GM19240 (cell line): ENCODE results near the gene CHN1.

ENCODE experiments used
- DNase-seq: peaks from one replicate; pipeline ENCODE4 v3.0.0; 2011; ENCODE audit warnings: low spot score; ENCODE audit not compliant: insufficient read length

Gene CHN1

GRCh38 chr2:174972924-174973323 is 32.3 kb downstream of the CHN1 start:
- no peak for DNase-seq

DNA sequence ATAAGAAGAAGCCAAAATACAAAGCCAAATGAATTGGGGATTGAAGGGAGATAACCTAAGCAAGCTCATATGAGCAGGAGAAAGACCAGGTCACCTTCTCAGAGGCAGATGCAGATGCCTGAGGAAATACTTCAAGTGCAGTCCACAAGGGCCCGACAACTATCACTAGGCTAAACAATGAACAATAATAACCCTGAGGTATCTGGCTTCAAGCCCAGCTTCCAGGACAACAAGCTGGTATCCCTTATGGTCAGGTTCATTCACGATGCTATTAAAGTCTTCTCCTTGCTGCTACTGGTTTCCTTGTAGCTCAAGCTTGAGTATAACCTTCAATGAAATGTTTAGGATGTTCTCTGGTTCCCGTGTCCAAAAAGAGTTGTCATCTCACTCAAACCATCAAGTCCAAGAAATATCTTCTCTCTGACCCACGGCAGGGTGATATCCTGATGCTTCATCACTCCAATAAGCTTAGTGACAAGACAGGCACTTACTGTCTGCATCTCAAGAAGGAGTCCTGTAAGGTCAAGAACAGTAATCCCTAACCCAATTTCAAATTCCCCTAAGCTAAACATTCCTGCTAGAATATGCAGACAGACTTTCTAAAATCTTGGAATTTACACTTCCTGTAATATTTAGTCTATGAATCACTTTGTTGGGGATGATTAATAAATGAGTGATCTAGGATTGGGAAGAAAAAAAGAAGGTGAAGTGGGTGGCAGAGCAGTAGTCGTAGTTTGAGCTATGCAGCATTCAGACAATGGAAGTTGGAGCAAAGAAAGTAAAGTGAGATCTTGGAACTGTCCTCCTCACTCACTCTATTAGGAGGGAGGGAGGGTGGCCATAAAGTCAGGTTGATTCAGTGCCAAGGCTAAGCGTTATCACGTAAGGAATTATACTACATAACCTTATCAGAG is 33.1 kb downstream of the CHN1 start:
- no peak for DNase-seq

GRCh38 chr2:174970092-174970491 is 35.1 kb downstream of the CHN1 start:
- no peak for DNase-seq

DNA sequence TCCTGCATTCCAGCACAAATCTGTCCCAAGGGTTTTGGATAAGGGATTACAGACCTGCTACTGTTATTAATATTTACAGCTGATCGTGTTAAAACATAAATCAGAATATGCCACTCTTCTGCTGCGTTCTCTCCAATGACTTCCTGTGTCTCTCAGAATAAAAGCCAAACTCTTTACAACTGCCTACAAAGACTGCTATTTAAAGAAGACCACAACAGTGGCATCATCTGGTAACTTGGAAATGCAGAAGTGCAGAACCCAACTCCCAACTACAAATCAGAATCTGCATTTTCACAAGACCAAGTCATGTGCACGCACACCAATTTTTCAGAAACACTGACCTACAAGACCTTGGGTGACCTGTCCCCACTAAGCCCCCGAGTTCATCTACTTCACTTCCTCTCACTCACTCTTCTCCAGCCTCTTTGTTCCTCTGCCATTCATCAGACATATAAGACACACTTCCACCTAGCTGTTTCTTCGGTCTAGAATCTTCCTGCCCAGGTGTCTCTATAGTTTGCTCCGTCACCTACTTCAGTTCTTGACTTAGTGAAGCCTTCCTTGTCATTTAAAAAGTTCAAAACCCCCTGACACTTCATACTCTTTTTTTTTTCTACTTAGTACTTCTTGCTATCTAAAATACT is 36.0 kb downstream of the CHN1 start:
- DNase-seq, result no peak

DNA sequence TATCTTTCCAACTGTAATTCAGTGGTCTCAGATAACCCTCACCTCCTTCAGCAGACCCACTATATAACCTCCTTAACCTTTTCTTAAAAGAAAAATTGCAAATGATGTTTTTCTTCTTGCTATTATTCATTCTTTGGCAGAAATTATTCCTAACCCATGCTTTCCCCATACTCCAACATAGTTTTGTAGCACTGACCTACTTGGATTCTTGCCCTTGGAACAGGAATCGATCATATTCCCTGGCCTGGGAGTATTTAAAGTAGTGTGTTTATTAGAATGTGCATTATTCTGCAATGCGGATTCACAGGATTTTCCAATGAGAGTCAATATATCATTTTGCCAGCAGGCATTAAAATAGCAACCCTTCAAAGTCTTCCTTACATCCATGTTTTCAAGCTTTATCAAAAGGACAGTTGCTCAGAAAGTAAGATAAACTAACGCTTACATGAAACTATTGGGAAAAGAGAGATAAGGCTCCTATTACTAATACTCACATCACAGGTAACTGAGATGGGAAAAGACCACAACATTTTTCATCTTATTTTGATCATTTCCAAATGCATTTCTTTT is 37.4 kb downstream of the CHN1 start:
- DNase-seq, result no peak

DNA sequence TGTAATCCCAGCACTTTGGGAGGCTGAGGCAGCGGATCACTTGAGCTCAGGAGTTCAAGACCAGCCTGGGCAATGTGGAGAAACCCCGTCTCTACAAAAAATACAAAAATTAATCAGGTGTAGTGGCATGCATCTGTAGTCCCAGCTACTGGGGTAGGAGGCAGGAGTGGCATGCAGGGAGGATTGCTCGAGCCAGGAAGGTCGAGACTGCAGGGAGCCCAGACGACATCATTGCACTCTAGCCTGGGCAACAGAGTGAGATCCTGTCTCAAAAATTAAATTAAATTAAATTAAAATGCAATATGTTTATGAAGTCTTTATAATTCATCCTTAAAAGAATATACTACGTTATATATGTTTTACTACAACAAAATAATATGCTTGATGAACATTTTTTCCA is 38.1 kb downstream of the CHN1 start:
- DNase-seq, result no peak

DNA sequence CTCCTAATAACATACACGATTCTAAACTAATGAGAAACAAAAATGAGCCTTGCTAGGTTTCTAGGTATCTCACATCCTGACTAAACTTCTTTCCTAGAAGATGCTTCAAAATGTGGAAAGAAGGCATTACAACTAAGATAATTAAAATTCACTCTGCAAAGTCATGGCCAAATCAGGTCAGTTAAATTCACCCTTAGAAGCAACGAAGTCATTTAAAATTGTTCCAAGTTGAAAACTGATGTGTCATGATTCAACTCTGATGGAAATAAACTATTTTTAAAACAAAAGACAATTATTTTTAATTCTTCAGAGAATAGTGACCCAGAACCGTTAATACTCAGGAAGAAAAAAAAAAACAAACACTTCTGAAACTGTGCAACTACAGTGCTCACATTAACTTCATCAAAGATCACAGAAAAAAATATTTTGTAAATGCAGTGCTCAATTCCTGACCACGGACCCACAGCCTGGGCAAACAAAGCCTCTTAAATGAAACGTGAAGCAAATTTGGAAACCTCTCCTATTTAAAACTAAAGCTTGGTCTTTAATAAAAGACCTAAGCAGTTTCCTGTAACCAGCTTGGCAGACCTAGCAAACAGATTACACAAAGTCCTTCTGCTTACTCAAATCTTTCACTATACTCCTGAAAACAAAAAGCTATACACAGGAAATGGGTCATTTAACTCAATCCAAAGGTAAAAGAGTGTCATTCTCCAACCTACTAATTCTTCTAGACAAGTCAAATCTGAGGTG is 39.0 kb downstream of the CHN1 start:
- DNase-seq, result no peak

DNA sequence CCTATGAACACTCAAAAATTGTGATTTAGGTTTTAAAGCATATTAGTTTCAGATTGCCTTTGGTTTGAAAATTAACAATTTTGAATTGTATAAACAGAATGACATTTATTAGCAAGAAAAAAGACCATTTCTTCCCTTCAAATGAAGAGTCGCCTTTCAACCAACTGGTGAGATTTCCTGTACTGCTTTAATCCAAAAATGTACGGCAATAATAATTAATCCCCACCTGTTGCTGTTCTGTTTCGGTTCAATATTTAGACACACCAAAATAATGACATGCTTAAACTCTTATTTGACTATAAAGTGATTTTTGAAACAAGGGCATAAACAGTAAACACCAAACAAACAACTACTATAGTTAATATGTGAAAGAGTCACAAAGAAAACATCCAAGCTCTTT is 39.6 kb downstream of the CHN1 start:
- DNase-seq, result no peak

DNA sequence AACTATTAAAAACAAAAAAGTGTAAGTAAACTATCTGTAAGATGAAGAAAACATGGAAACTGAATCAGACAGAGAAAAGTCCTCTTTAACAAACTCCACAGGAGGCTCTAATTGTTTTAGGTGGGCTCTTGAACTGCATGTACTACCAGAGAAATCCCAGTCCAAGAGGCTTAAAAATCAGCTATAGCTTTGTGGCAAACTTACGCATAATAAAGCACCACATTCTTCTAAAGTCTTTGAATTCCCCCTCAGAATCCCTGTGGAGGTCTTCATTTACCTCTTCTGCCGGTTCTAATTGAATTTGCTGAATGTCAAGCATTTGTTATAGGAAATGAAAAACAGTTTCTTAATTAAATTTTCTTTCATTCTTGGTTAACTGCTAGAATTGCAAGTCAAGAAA is 40.8 kb downstream of the CHN1 start:
- no peak for DNase-seq

DNA sequence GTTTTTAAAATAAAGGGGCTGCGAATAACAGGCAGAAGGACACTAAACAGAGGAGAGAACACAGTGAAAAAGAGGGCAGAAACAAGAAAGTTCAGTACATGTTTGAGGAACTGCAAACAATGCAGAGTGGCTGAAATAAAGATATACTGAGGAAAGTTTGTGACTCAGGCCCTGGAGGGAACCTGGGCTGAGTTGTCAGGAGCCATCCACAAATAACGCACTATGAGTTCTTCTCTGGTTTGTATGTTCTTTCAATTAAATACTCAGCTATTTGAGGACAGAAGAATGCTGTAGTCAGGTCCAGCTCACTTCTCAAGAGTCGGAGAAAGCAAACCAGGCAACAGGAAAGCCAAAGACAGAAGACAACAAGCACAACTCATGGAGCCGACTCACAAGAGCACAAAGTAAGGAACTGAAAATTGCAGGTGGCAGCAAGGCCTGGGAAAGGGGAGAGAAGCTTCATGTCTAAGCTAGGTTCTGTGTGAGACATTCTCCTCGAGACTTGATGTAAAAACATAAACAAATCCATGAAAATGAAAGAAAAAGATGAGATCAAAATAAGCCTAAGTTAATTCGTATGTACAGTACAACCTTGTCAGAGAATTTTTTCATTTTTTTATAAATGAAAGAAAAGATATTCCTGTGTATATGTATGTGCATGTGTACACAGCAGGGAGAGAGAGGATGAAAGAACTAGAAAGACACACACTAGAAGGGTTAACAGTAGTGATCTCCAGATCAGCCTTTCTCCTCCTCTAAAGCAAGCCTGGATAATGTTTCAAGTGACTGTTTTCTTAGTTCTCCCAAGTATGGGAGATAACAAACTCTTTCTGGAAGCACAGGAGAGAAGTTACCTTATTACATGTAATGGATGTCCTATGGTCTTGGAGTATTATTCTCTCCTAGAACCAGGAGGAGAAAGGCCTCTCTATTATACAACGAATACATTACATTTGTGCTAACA is 41.5 kb downstream of the CHN1 start:
- no peak for DNase-seq

DNA sequence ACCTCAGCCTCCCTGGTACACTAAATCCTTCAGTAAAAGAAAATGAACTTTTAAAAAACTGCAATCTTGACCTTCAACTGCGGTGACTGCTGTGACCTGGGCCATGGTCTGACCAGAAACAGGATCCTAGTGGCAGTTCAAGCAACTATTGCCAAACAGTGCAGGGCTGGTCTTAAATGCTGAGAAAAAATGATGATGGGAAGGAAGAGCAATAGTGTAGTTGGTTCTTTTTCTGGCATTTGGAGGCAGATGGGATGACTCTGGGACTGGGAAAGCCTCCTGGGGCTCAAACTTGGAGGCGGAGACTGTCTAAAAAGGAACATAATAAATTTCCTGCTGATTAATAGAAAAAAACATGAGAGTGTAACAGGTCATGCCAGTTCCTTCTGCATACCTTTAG is 45.4 kb downstream of the CHN1 start:
- no peak for DNase-seq

DNA sequence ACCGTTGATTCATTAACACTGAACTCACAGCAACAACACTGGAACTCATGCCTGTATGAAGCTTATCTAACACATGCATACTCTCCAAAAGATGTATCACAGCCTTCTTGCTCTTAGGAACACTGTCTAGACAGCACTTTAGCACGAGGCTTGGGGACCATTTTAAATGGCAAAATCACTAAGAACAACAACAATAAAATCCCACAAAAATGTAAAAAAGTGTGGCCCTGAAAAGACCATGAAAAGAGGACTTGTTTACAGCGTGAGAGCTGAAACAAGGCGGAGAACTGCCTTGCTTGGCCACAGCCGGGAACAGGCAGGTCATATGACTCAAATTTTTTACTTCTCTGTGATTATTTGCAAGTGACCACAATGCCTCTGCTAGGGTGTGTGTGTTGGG is 48.1 kb downstream of the CHN1 start:
- no peak for DNase-seq

DNA sequence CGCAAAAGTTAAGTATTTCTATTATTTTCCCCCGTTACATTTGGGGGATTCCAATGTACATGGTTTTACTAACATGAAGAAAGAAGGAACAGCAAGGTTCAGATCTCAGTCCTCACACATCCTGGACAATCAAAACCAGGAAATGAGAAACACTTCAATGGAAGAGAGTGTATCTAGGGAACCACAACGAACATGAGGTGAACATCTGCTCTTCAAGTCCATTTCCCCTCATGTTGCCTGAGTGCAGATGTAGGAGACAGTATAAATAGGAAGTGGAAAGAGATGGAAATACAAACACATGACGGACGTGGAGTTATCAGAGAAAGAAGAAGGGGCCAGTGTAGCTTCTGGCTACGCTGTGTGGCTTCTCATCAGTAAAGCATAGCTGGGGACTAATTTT is 52.6 kb downstream of the CHN1 start:
- no peak for DNase-seq

DNA sequence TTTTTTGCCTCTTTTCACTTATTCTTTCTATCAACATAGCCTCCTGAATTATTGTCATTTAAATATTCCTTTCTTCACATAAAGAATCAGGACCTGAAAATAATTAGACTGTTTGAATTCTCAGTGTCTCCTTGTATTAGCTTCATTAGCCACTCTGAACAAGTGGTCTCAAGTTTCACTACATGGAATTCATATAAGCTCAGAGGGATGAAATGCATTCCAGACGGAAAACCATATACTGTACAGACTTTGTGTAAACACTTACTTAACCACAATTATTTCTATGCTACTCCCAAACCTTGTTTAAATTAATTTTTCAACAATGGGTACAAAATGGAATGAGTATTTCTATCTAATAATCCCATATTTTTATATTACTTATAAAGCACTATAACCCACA is 53.4 kb downstream of the CHN1 start:
- DNase-seq, result no peak

- no peak for DNase-seq
These were observed 55.0 kb downstream of the CHN1 start for GRCh38 chr2:174949988-174950687.

DNA sequence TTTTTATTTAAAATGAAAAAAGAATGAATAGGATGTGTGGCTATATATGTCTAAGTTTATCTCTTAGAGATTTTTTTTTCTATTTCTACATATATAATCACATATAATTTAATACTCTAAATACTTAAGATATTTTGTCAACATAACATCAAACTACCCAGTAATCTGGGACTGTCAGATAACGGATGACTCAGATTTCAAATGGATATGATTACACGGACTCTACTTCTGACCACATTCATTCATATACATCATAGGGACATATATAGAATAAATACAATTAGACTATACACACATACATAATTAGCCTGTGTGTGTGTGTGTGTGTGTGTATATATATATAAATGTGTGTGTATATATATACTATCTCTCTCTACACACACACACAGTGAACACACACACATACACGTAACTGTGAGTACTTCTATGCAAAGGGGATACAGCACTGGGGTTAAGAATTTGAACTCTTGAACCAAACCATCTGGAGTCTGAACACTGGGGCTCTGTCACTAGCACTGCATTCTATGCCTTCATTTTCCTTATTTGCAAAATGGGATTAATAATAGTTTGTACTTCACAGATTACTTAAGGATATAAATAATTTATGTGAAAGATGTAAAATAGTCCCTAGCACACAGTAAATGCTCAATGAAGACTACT is 59.5 kb downstream of the CHN1 start:
- no peak for DNase-seq

GRCh38 chr2:174939046-174939445 is 66.1 kb downstream of the CHN1 start:
- DNase-seq, result no peak

DNA sequence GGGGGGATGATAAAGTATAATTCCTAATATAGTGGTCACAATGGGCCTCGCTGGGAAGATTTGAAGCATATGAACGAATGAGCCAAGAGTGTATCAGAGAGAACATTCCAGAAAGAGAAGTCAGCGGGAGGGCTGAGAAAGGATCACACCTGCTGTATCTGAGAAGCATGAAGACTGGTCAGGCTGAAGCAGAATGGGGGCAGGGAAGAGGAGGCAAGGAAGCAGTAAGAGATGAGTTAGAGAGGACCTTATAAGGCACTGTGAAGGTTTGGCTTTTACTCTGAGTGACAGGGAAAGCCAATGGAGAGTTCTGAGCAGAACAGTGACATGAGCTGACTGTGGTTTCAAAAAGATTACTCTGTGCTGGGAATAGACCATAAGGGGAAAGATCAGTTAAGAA is 73.5 kb downstream of the CHN1 start:
- DNase-seq, result no peak

GRCh38 chr2:174929786-174930185 is 75.4 kb downstream of the CHN1 start:
- DNase-seq, result no peak
